8988T (cell line): ENCODE measurements around the gene SORCS2.

Experiments
- DNase-seq: peaks from one replicate; pipeline ENCODE4 v3.0.0; 2011

Gene SORCS2

DNA sequence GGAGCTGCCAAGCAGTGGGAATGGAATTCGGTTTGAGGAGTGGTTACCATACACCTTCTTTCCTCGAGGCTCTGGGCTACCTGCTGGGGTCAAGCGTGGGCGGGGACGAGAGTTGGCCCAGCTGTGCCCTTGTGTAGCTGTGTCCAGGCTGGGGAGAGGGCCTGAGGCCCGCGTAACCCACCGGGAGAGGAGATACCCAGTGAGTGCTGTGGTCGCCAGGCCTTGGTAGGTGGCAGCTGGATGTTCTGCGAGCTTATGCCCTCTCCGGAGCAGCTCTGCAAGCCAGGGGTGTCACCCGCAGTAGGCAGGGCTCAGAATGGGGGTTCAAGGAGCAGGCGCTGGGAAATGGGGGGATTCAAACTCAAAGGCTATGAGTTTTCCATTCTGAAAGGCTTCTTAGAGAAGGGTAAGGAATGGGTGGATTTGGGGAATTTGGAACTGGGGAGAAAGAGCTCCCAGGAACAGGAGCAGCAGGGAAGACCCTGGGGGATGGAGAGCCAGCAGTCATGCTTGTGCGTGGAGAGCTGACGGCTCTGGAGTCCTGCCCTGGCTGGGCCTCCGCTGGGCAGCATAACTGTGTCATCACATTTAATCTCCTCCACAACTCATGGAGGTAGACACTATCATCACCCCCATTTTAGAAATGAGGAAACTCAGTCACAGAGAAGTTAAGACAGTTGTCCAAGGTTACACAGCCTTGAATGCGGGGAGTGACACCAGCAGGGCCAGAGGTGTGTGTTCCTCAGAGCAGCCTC, 117.5 kb downstream of the SORCS2 start:
- DNase-seq, result no peak

DNA sequence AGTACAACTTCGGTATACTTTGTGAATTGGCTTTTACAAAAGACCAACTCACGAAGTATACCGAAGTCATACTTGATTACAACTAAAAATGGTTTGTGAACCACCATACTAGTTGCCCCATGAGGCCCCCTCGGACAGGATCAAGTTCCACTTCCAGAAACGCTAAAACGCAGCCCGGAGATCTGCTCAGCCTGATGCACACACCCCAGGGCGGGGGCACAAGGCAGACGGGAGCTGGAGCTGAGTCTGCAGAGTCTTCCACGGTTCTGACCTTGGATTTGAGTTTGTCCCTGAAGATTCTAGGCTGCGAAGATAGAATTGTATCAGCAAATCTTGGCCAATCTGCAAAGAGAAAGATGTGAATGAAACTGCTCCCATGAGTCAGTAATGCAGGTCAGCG, 118.1 kb downstream of the SORCS2 start:
- no peak for DNase-seq

DNA sequence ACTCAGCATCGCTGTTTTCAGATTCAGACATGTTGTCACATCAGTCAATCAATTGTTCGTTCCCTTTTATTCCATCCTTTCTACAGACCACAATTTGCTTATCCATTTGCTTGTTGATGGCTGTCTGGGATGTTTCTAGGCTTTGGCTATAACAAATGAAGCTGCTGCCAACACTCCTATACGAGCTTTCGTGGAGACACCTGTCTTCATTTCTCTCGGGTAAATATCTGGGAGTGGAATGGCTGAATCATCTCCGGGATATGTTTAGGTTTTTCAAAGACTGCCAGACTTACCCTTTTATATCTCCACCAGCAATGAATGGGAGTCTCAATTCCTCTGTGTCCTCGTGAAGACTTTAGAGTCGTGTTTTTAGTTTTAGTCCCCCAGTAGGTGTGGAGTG, 118.9 kb downstream of the SORCS2 start:
- DNase-seq, result no peak

DNA sequence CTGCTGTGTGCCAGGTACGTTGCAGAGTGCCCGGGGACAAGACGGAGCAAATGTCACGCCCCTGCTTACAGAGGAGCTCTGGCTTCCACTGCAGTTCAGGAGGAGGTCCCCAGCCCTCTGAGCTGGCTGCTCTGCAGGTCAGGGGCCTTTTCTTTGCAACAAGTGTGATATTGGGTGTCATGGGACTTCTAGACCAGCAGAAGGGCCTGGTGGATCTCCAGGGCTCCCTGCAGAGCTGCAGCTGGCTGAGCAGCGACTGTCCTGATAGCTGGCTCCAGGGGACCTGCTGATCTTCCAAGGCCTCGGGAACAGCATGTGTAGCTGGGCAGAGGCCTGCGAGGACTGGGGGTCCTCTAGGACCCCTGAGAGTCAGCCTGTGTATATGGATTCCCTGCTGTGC, 120.4 kb downstream of the SORCS2 start:
- no peak for DNase-seq

DNA sequence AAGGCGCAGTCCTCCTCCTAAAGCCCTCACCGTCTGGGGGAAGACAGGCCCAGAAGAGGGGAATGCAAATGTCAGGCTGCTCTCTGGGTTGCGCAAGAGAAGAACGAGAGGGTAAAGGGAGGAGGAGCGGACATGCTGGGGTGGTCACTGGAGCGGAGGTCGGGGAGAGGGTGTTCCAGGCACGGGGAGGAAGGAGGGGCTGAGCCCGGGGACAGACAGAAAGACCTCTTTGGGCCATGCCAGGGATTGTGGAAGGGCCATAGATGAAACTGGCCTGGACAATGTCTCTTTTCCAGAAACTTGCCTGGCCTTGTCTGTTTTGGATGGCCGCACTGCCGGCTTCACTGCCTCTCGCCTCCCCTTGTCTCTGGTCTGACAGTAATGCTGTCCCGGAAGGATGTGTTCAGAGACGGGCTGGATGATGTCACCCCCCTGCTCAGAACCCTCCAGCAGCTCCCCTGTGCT, 121.0 kb downstream of the SORCS2 start:
- DNase-seq, result no peak

DNA sequence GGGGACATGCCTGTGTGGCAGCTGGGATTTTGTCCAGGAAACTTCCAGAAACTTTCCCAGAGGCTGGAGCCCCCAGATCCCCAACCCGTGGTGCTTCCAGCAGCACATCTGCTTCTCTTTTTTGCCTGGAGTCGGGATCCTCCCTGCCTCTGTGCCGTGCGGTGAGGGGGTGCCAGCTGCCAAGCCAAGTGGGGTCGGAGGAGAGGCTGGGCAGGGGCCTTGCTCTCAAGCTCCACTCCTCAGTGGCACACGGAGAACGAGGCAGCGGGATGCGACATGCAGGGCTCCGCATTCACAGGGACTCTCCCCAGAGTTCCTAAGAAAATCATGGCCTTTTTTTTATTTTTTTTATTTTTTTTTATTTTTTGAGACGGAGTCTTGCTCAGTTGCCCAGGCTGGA, 121.7 kb downstream of the SORCS2 start:
- DNase-seq, result no peak

DNA sequence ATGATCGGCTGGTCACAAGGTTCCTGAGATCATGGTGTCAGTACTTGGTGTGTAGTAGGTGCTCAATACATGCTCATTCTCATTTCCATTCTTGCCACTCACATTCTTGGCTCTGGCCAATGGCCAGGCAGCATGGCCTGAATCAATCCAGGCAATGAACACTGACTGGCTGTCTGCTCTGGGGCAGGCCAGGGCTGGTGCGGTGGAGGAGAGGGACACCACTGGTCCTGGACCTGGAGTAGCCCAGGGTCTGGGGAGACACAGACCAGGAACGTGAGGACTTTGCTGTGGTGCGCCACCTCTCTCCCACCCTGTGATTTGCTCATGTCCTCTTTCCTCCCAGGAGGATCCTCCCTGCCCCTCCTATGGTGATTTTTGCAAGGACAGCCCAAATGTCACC, 122.9 kb downstream of the SORCS2 start:
- DNase-seq, result no peak

DNA sequence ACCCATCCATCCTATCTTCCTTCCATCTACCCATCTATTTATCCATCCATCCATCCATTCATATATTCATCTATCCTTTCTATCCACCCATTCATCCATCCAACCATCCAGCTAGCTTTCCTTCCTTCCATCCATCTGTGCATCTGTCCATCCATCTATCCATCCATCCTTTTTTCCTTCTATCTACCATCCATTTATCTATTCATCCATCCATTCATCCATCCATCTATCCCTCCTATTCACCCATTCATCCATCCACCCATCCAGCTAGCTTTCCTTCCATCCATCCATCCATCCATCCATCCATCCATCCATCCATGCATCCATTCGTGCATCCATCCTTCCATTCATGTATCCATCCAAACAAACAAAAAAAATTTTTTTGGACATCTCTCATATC, 123.6 kb downstream of the SORCS2 start:
- no peak for DNase-seq

DNA sequence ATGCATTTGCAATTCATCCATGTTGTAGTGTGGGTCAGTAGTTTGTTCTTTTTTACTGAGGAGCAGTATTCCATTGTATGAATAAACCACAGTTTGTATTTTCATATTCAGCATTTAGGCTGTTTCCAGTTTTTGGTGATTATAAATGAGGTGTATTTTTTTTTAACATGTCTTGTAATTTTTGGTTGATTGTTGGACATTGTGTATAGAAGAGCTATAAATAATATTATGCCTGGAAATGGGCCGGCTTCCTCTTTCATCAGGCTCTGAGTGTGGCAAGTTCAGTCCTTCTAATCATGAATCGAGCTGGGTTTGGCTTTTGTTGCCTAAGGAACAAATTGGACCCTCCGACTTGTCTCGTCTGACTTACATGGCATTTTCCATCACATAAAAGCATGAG, 126.7 kb downstream of the SORCS2 start:
- no peak for DNase-seq

DNA sequence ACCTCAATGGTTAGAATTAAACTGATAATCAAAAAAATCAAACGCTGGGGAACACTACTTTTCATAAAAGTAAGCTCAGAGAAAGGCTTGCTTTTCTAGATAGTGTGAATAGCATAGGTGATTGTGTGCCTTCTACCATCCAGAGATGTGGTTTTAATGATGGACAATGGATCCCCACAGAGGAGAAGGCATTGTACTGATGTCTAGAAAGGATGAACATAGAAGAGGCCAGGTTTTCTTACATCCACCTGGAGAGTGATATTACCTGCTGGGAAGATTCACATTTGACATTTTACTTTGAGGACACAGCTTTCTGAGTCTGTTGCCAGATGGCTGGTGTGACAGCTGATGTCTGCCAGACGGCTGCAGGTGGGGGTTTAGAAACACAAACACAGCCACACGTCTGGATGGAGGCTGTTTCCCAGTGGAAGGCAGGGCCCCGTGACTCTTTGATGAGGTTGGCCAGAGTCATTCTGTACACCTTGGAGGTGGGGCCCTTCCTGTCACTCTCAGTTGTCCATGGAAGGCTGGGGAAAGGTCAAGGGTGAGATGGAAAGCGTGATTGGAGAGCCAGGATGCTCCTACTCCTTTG, 128.0 kb downstream of the SORCS2 start:
- no peak for DNase-seq

DNA sequence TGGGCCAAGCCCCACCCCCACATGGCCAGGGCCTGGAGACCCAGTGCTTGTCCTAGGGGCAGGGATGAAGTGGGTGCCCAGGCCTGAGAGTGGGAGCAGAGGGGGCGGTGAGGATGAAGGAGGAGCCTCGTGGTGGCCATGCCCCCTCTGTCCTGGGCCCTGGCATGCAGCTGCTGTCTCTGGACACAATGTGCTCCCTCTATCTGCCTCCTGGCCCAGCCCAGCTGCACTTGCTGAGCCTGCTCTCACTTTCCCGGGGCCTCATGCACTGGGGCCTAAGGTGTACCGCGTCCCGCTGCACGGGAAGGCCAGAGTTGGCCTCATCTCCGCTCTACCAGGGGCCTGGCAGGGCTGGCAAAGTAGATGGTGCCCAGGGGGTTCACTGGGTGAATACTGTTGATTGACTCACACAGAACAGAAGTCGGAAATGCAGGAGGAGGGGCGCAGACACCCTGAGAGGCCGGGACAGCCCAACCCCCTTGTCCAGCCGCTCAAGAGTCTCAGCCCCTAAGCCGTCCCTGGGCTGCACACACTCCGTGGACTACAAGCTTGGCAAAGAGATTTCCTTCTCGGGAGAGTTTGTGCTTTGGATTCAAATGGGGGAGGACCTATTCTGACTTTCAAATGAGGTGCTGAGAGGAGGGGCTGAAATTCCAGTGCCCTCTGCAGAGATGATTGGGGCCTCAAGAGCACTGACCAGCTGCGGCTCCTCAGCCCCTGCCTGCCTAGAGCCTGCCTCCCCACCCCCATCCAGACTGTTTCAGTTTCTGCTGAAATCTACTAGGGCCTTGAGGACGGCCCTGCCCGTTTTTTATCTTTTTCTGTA, 130.0 kb downstream of the SORCS2 start:
- DNase-seq, result no peak

DNA sequence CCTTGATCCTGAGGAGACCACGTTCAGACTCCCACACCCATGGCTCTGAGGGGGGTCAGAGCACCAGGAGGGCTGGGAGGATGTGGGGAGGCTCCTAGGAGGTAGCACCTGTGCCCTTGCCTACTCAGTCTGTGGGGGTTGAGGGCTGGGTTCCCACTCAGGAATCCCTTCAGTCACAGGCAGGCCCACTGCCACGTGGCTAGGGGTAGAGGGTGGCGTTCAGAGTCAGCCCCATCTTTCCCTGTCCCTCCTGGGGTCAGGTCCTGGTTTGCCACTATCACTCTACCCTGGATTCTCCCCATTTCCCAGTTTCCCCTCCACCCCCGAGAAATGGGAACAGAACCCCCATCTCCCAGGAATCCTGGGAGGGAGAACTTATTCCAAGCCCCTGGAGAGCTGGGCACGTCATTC, 131.1 kb downstream of the SORCS2 start:
- DNase-seq, result no peak

DNA sequence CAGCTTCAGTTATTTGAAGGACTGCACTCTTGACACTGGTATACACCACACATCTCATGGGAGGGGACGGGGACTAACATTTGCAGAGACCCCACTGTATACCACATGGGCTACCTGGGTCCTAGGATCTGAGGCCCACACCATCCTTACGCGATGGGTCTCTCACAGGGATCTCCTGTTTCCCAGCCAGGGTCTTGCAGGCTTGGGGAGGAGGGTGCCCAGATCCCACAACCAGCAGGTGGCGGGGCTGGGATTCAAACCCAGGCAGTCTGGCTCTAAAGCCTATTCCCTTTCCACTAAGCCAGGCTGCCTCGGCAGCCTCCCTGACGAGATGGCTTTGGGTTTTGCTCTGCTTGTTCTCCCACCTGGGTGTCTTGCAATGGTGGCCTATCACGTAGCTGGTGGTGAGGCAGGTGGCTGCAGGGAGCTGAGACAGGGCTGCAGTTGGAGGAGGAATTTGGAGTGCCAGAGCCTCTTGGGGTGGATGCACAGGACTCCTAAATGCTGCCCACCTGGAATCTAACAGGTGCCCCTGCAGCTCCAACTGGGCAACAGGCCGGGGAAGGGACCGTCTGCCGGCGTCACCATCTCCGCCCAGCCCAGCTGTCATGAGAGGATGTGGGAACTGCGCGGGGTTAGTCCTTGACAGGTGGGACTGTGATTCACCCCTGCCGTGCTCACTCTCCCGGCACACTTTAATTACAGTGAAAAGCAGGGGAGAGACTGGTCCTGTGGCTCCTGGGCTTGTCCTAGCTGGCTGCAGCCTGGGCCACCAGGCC, 131.7 kb downstream of the SORCS2 start:
- DNase-seq, result peak; percentile 68

DNA sequence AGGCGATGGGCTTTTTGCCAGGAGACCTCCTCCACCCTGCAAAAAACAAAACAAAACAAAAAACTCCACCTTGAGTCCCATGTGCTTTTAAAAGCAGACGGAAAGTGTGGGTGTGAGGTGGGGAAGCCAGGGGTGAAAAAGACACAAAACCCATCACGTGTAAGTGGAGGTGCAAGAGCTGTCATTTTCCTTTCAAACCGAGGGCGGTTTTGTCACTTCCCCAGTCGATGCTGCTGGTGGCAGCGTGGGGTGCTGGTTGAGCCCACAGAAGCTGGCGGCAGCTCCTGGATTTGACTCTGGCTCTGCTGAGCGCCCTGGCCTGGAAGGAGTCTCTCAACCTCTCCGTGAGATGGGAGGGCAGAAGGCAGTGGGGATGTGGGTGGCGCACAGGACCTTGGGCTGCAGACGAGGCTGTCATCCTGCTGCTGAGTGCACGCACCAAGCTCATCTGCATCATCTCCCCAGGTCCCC, 132.3 kb downstream of the SORCS2 start:
- DNase-seq, result no peak

DNA sequence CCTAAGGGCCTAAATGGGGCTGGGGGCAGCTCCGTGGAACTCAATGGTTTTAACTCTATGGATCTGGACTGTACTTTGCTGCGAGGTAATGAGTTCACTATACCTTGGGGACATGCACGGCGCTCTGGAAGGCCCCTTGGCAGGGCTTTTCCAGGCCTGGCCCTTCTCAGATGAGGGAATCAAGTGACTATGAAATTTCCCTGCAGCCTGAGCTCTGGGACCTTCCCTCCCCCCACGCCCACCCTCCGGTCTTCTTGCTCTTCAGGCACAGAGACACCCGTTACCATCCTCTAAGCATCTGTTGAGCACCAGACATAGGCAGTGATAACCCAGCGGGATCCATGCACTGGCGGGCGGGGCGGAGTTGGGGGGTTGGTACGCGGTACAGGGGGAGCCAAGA, 133.2 kb downstream of the SORCS2 start:
- DNase-seq, result no peak

DNA sequence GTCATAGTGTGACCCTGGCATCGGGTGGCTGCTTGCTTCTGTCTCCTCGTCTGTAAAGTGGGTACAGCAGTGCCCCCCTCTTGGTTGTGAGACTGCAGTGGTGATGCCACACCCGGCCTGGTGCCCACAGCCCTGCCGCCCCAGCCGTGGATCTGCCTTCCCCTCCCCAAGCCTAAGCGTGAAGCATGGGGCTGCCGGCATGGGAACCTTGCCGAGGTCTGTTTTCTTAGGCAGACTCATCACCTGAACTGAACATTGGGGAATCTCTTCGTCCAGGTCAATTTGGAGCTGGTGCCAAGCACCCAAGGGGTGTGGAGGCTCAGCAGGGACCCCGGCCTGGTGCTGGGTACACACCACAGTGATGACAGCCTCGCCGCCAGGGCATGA, 134.0 kb downstream of the SORCS2 start:
- DNase-seq, result no peak

DNA sequence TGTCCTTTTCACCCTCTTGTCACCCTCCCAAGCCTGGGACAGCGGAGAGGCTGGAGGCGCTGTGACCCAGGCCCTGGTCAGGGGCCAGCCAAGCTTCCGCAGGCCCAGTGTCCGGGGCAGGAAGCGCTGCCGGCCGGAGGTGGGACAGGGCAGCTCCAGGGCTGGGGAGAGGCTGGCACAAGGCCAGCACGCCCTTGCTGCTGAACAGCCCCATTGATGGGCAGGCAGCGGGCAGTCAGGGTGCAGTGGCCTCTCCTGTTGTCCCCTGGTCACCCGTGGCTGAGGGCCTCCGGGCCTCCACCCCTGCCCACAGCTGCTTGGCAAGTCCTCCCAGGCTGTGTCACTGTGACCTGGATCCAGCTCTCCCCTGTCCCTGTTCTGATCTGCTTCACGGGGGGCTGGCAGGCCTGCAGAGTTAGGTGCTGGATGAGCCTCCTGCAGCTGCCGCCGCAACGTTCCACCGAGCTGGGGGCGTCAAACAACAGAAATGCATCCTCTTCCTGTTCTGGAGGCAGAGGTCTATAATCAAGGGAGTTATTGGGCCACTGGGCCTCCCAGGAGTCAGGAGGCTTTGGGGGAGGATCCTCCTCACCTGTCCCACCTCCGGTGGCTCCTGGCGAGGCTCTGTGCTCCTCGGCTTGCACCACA, 134.5 kb downstream of the SORCS2 start:
- no peak for DNase-seq

DNA sequence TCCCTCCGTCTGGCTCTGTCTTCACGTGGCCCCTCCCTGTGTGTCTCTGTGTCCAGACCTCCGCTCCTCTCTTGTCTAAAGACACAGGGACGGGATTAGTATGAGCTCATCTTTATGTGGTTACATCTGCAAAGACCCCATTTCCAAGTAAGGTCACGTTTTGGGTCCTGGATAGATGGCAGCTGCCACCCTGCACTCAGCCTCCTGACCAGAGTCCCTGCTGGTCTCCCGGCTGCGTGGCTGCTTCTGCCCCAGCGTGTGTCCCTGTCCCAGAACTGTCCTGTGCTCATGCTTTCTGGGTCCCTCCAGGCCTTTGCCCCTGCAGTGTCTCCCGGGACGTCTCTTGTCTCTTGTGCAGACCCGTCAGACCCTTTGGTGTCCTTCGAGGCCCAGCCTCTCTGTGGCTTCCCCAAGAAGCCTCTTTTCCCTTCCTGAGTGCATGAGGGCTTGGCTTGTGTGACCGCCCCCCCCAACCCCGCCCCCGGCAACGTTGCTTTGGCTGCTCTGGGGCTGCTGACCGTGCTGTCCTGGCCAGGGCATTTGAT, 135.1 kb downstream of the SORCS2 start:
- DNase-seq, result no peak

DNA sequence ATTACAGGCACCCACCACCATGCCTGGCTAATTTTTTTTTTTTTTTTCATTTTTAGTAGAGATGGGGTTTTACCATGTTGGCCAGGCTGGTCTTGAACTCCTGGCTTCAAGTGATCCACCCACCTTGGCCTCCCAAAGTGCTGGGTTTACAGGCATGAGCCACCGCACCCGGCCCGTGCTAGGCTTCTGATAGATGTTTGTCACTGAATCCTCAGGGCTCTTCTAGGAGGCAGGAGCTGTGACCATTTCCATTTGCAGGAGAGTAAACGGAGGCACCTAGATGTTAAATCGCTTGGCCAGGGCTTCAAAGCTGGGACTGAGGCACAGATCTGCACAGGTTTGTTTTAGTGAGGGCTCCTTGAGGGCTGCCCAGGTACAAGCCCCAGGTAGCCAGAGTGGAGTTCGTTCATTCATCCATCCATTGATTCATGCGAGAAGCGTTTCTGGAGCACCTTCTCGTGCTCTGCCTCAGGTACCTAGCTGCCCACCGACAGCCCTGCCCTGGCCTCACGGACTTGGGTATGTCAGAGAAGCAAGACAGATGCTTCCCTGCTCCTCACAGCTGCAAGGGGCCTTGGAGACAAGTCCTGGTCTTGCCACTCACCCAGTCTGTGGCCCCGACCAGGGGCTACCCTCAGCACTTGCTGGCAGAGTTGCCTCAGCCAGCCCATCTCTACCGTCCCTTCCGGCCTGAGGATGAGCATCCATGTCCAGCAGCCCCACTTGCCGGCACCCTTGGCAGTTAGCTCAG, 136.0 kb downstream of the SORCS2 start:
- no peak for DNase-seq

DNA sequence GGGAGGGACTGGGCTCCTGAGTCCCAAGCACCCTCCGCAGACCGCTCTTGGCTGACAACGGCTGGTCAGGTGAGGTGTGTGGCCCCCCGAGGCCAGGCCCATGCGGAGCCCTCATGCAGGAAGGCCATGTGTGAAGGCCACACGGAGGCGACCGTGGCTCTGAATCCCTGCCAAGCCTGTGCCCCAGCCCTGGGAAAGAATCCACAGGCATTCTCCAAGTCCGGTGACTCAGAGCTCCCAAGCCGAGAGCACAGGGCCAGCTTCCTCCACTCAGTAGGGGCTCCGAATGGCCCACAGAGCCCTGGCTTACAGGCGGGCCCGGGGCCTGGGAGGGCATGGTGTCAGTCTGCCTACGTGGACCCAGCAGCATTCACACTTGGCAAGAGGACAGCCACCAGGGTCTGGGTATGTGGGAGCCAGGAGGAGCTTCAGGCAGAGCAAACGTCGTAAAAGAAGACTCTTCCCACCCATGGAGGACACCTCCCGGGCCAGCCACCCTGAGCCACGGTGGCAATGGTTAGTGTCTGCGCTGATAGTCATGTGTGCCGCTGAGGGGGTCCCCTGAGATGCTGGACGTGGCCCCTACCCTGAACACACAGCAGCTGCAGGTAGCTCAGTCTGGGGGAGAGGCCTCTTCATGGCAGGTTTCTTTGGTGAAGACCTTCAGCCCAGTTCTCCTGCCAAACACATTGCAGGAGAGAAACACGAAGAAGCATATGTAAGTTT, 136.7 kb downstream of the SORCS2 start:
- peak; percentile 90 for DNase-seq
